GM04503 (cell line): ENCODE data around the gene ZFP36L1.
"Not testable (repeated sequence)": the region's sequence is repeated elsewhere in the genome, so short reads cannot be mapped to it uniquely, and the experiment has no call there.

Experiments used
- DNase-seq: peaks from one replicate; pipeline ENCODE4 v3.0.0-alpha.2; 2012; ENCODE audit warnings: low read depth

ZFP36L1 gene

DNA sequence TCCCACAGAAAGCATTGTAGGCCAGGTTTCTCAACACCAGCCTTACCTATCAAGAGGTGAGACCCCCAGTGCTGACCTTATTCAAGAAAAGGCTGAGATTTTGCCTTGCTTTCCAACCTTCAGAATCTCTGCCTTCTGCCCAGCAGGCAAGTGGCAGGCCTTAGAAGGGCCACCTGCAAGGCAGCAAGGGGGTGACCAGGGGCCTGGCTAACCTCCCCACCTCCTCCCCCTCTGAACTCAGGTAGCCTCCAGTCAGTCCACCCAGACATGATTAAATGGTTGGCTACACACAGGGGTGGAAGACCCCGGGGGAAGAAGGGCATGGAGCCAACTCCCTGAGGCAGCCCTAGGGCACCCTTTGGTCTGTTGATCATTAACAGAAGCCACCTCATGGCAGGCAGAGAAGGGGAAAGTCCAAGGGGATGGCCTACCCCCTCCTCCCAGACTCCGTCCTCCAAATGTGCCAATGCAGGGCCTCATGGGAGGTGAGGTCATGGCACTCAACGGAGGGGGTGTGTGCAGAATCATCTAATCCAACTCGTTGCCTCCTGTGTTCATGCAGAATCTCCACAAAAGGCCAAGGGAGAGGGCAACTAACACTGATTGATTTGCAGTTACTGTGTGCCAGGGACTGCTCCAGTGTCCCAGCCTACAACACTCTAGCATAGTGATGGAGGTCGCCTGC lies 8.5 kb downstream of the ZFP36L1 start:
- no peak for DNase-seq

- no peak for DNase-seq
Measured at GRCh38 chr14:68783408-68784225, 9.2 kb downstream of the ZFP36L1 start.

DNA sequence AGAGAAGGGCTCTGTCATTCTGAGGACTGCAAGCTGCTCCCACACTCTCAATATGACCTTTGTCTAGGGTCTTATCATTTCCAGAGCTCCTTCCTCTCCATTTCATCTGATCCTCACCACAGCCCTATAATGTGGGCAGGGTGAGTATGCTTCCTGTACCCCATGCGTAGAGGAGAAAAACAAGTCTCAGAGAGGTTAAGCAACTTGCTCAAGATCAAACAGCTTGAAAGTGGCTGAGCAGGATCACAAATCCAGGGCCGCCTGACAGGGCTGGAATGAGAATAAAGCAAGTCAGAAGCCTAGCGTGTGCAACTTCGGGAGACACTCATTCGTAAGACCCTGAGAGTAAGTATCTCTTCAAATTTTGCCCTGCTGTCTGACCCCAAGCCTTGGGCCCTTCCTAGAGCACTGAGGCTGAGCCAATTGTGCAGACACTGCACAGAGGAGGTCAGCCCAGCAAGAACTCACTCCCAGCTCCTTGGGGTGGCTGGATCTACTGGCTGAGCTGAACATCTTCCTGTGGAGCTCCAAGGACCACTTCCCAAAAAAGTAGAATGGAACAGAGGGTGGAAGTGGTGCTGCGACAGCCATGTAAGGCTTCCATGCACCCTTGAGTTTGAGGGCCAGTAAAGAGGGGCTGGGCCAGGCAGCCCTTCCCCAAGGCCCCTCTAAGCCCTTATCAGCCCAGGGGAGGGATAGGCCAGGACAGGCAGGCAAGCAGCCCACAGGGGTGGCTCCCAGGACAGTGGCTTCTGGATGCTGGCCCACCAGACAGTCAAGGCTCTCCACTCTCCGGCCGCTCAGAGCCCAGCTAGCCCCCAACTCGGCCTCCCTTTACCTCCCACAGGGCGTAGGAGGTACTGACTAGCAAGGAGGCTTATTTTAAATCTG lies 10.5 kb downstream of the ZFP36L1 start:
- no peak for DNase-seq

GRCh38 chr14:68781161-68782021 lies 11.5 kb downstream of the ZFP36L1 start:
- no peak for DNase-seq

GRCh38 chr14:68780358-68781160 lies 12.3 kb downstream of the ZFP36L1 start:
- DNase-seq, result no peak

DNA sequence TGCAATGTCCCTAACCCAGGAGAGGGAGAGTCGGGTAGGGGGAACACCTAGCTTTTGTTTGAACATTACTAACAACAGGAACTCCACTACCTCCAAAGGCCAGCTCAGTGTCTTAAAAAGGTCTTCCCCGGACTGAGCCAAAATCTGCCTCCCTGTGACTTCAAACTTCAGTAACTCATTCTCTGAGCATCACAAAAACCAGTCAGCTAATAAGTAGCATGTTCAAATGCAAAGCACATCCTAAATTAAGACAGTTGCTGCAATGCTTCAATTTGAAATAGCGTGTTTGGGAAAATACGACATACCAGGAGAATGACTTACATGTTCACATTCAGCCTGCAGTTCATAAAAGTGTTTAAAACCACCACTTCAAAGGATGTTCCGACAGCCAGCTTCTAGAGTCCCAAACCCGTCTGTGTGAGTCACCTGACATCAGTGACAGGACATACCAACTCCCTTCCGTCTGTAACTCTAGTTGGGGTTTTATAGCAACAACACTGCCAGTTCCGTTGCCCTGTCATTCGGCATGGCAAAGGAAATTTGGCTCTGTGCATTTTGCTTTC lies 13.0 kb downstream of the ZFP36L1 start:
- peak; percentile 96 for DNase-seq

DNA sequence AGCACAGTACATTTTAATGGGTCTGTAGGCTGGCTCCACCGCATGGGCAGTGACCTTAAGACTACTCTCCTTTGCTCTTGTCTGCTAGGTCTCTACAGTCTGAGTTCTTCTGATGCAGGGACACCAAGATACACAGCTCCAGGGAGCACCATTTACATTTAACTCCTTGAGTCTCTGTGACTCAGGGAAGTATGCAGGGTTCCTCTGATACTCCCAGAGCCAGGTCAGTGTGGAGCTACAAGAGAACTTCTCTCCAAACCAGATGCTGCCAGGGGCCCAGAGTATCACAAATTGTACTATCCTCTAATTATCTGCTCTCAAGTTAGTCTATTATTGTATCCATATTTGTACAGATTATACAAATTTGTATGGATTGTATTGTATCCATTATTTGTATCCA lies 15.2 kb downstream of the ZFP36L1 start:
- no peak for DNase-seq

- DNase-seq, result no peak
Measured at GRCh38 chr14:68775614-68776126, 17.2 kb downstream of the ZFP36L1 start.

- peak; percentile 97 for DNase-seq
Measured at GRCh38 chr14:68774771-68775613, 17.9 kb downstream of the ZFP36L1 start.

GRCh38 chr14:68772761-68773381 lies 20.0 kb downstream of the ZFP36L1 start:
- DNase-seq, result no peak

GRCh38 chr14:68771631-68772030 lies 21.2 kb downstream of the ZFP36L1 start:
- no peak for DNase-seq

DNA sequence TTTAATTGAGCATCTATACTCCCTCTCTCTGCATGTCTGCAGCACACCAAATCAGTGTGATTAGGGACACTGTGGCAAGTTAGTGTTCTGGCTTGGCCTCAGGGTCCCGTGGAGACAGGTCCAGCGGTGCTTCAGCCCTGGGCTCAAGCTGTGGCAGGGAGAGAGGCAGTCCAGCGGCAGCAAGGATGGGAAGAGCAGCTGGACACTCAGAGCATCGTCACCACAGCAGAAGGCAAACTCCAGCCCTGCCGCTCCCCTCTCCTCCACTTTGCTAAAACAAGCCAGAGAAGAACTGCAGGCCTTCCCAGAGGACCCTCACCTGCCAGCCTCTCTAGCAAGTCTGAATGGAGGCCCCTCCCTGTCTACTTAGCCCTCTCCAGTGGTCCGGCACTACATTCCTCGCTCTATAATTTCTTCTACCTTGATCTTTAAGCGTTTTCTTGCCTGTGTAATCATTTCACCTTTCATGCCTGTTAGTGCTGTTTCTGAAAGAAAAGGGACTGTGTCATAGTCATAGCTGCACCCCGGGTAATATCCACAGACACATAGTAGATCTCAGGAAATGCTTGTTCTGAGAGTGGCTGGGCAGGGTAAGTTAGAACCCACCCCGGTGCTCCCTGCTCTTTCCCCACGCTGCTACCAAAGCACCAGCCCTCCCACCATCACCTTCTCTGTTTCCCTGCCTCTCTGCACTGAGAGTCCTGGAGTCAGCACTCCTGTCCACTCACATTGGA lies 22.1 kb downstream of the ZFP36L1 start:
- DNase-seq, result no peak

DNA sequence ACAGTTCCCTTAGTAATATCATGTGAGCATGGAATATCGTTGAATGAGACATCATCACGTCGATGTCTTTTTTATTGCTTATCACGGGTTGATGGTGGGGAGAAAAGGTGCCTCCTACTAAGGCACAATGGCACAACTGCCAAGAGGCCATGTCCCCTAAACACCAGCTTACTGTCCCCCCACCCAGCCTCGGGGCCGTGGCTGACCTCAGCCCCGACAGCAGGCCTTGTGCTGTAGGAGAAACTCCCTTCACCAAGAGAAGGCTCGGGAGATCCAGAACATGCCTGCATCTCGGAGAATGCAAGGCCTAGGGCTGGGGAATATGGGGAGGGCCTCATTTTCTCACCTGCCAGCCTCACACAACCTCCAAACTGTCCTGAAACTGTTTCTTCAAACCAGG lies 22.8 kb downstream of the ZFP36L1 start:
- DNase-seq, result no peak

DNA sequence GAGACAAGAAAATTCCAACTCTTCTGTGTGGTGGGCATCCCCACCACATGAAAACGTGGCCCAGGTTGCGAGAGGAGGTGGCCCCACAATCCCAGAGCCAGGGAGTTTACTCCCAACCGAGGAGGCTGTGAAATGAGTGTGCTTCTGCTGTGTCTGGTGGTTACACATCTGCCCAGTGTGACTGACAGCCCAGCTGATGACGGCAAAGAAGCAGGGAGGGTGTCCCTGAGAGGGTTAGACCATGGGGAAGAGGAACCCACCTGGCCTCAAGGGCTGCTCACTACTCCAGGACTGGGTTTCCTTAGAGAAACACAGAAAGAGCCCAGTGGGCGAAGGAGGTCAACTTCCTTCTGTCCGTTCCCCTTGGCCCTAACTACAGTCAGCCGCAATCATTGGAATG lies 24.6 kb downstream of the ZFP36L1 start:
- no peak for DNase-seq

DNA sequence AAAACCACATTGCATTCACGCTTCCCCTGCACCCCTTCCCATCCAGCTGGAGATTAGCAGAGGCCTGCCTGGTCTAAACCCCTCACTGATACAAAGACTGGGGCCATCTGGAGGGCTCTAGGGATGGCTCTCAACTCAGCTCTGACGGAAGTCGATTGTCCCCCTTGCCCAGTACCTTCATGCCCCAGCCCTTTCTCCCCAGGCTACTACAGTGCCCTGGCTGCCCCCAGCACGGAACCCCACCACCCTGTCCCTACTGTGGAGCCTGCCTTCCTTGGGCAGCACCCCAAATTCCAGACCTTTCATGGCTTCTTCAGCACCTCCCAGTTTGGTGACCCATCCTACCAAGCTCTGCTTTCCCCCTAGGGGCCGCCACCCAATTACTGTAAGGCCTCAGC lies 25.6 kb downstream of the ZFP36L1 start:
- no peak for DNase-seq

DNA sequence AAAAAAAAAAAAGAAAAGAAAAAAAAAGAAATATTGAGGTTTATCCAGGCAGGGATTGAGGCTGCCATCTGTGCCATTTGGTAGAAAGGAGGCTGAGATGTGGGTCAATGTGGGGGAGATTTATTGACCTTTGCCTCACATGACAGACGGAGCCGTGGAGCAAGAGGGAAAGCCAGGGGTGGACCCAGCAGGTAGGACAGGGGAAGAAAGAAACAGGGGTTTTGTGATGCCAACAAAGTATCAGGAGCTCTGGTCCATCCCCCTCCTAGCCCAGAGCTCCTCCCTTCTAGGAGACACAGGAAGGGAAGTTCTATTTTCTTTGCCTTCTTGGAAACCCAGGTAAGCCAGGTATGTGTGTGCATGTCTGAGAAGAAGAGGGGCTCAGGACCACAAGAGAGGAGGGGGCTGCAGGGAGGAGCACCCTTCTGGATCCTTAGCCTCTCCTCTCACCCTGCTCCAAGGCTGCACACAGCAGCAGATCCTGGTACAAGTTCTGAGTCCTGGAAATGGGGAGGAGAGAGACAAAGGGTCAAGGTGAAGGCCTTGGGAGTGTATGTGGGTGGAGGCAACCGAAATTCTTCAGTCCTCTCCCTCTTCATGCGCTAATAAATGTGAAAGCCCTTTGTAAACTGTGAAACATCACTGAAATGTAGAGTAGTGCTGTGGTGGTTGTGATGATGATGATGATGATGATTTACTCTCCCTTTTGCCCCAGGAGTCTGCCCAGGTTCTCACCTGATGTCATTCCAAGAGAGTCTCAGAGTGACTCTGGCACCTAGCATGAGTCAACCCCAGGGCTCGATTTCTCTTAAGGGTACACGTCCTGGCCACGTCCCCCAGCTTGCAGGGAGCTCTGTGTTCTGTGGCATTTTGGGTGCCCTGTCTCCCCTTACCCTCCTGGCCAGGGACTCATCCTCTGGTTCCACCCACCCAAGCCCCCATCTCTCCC lies 26.3 kb downstream of the ZFP36L1 start:
- DNase-seq, result no peak

DNA sequence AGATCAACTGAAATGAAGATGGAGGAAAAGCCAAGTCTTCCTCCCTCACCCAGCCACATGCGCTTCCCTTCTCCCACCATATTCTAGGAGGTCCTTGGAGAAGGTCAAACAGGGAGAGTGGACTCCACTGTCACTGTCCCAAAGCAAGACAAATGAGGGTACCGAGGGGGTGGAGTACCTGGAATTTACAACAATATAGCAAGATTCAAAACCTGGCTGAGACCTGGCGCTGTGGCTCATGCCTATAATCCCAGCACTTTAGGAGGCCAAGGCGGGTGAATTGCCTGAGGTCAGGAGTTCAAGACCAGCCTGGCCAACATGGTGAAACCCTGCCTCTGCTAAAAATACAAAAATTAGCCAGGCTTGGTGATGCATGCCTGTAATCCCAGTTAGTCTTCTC lies 29.0 kb downstream of the ZFP36L1 start:
- DNase-seq, result not testable (repeated sequence)
